SK-N-MC (cell line): Measurements from ENCODE around the gene KIF18A.
"Not testable (repeated sequence)": the region's sequence is repeated elsewhere in the genome, so short reads cannot be mapped to it uniquely, and the experiment has no call there.

ENCODE experiments used
- DNase-seq: peaks from one replicate; pipeline ENCODE4 v3.0.0-alpha.2; 2011; ENCODE audit warnings: low read depth, low spot score
- H3K27ac ChIP-seq: fragments of 200-600 bp; sonication (generic); 2 replicates; pipeline ENCODE4 v1.5.1; 2016; ENCODE audit warnings: mixed run types
- H3K36me3 ChIP-seq: fragments of 200-600 bp; sonication (generic); 2 replicates; pipeline ENCODE4 v1.6.1; 2017; ENCODE audit warnings: antibody characterized with exemption, low read length, mixed read lengths; ENCODE audit not compliant: insufficient read depth
- H3K4me3 ChIP-seq: fragments of 200-600 bp; sonication (generic); 2 replicates; pipeline ENCODE4 v1.5.1; 2016
- H3K9ac ChIP-seq: fragments of 200-600 bp; sonication (generic); 2 replicates; pipeline ENCODE4 v1.8.0; 2017; ENCODE audit warnings: mixed run types, mixed read lengths; ENCODE audit not compliant: insufficient read length
- H3K9me3 ChIP-seq: fragments of 200-600 bp; sonication (generic); 2 replicates; pipeline ENCODE4 v1.6.1; 2017; ENCODE audit warnings: low read depth, mild to moderate bottlenecking, antibody characterized with exemption, low read length, moderate library complexity, mixed read lengths
- EZH2 ChIP-seq: fragments of 200-600 bp; sonication (generic); IDR thresholded peaks from one replicate; pipeline ENCODE4 v1.6.1; 2017; ENCODE audit warnings: antibody characterized with exemption
- FOXP2 ChIP-seq: optimal IDR thresholded peaks from 2 replicates; pipeline ENCODE3; 2011; ENCODE audit warnings: mild to moderate bottlenecking, moderate library complexity; ENCODE audit not compliant: insufficient read depth; ENCODE audit errors: extremely low read length, control extremely low read depth
- POLR2AphosphoS5 ChIP-seq: IDR thresholded peaks from 2 replicates; pipeline ENCODE4 v1.6.1; 2012; ENCODE audit warnings: mild to moderate bottlenecking, low read depth, low read length, borderline replicate concordance

Gene KIF18A

DNA sequence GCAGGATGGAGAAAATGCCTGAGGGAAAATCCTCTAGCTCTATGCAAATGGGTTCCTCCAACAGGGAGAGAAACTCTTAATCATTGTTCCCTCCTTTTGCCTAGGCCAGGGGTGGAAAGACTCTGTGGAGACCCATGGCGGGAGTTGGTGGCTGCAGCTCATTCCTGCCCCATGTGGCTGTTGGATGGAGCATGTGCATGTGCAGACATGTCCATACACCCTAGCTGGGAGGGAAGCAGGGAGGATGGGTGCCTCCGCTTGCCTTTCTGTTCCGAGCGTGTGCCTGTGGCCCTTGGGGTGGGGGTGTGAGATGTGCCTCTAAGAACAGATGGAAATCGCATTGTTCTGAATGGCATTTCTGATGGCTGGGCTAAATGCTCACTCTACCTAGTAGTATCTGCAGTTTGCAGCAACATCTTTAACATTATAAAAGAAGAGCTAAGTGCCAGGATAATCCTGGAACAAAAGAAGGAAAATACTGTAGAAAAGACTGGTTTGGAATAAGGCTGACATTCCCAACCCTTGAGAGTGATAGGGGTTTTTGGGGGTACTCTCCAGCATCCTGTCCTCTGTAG lies 32.0 kb upstream of the KIF18A start:
- no peak overlapping the region for H3K4me3 ChIP-seq
- H3K9ac ChIP-seq = no peak overlapping the region
- no peak for TF ChIP-seq EZH2
- TF ChIP-seq POLR2AphosphoS5 = no peak
- TF ChIP-seq FOXP2 = no peak
- no peak for DNase-seq
- no peak overlapping the region for H3K27ac ChIP-seq
- peaks cover 2% of the 10 kb centered on the region; the same call in 1 of the 2 replicates for H3K9me3 ChIP-seq
- H3K36me3 ChIP-seq = peaks cover 26% of the 10 kb centered on the region

DNA sequence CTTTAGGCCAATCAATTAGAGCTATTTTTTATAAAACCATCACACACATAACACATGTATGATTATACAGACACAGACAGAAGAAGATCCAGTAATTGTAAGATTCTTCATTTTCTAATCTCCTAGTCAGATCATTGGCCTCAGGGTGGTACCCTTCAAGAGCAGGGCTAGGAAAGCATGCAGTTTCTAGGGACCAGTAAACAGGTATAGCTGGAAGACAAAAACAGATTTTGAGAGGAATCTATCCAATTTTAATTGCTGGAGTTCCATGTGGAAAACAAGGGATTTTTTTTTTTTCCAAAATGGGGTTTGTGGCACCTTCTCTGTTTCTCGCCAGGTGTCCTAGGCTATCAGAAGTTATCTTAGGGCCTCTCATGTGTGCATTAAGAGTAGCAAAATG lies 29.9 kb upstream of the KIF18A start:
- H3K27ac ChIP-seq = no peak overlapping the region
- no peak for TF ChIP-seq POLR2AphosphoS5
- TF ChIP-seq FOXP2 = no peak
- TF ChIP-seq EZH2 = no peak
- H3K36me3 ChIP-seq = peaks cover 37% of the 10 kb centered on the region
- DNase-seq = no peak
- no peak overlapping the region for H3K4me3 ChIP-seq
- no peak overlapping the region for H3K9ac ChIP-seq
- peaks cover 2% of the 10 kb centered on the region; the same call in 1 of the 2 replicates for H3K9me3 ChIP-seq

DNA sequence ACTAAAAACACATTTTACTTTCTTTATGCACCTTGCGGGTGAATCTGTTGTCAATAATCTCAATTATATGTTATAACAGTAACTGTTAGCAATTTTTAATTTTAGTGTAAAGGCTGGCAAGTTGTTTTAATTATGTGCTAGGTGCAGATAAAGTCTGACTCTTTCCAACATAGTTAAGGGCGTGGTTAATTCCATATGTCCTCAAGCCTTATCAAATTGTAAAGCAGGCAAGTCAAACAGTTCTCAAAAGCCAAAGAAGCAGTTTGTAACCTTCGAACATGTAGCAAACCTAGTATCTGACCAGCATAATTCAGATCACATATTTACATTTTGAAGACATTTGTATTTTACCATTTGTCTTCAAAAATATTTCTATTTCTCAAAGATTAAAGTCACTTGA lies 29.4 kb upstream of the KIF18A start:
- Histone ChIP-seq H3K4me3 (no peak overlapping the region), H3K27ac (no peak overlapping the region), H3K9me3 (peaks cover 2% of the 10 kb centered on the region; the same call in 1 of the 2 replicates), H3K36me3 (peaks cover 37% of the 10 kb centered on the region), H3K9ac (no peak overlapping the region)
- DNase-seq = no peak
- TF ChIP-seq POLR2AphosphoS5 (no peak), EZH2 (no peak), FOXP2 (no peak)

DNA sequence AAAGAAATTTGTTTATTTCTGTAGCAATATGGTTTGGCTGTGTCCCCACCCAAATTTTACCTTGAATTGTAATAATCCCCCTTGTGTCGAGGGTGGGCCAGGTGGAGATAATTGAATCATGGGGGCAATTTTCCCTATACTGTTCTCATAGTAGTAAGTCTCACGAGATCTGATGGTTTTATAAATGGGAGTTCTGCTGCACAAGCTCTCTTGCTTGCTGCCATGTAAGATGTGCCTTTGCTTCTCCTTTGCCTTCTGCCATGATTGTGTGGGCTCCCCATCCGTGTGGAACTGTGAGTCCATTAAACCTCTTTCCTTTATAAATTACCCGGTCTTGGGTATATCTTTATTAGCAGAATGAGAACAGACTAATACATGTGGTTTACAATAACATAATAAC lies 28.2 kb upstream of the KIF18A start:
- not testable (repeated sequence) for H3K4me3 ChIP-seq, H3K27ac ChIP-seq, H3K9me3 ChIP-seq, DNase-seq, H3K9ac ChIP-seq
- H3K36me3 ChIP-seq = peaks cover 37% of the 10 kb centered on the region

DNA sequence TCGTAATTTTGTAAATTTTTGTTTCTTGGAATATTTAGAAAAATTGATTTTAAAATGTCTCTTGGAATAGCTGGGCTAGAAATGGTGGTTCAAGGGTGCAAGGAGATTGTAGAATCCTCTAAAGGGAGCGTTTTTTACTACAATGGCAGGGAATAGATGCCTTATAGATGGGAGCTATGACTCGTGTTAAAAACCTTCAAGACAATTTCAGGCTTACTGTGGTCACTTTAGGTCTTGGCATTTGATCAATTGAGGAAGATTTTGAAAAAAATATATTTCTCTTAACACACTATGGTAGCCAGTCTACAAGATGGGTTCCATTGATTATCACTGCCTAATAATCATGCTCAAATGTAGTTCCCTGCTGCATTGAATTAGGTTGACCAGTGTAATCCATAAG lies 25.2 kb upstream of the KIF18A start:
- no peak overlapping the region for H3K27ac ChIP-seq
- no peak overlapping the region for H3K4me3 ChIP-seq
- no peak for TF ChIP-seq EZH2
- TF ChIP-seq POLR2AphosphoS5 = no peak
- no peak for TF ChIP-seq FOXP2
- peaks cover 30% of the 10 kb centered on the region for H3K36me3 ChIP-seq
- H3K9me3 ChIP-seq = no peaks in the 10 kb centered on the region; the same call in 1 of the 2 replicates
- no peak overlapping the region for H3K9ac ChIP-seq
- DNase-seq = no peak

DNA sequence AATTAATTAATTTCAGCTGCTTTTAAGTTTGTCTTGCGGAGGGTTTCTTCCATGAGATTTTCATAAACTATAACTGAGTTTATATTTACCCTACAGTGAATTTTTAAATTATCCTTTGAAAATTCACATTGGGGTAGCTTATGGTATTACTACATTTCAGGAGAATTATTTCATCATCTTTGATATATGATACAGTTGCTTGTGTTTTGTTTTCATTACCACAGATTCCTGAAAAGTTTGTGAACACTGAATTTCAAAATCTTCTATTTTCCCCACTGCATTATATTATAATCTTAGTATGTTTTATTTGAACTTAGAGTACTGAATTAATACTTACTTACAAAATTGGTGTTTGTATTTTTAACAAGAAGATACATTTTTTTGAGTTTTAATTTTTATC lies 24.6 kb upstream of the KIF18A start:
- no peak overlapping the region for H3K9ac ChIP-seq
- peaks cover 27% of the 10 kb centered on the region for H3K36me3 ChIP-seq
- no peak overlapping the region for H3K27ac ChIP-seq
- H3K4me3 ChIP-seq = no peak overlapping the region
- no peak for DNase-seq
- H3K9me3 ChIP-seq = no peaks in the 10 kb centered on the region; the same call in 1 of the 2 replicates
- TF ChIP-seq EZH2 (no peak), POLR2AphosphoS5 (no peak), FOXP2 (no peak)

DNA sequence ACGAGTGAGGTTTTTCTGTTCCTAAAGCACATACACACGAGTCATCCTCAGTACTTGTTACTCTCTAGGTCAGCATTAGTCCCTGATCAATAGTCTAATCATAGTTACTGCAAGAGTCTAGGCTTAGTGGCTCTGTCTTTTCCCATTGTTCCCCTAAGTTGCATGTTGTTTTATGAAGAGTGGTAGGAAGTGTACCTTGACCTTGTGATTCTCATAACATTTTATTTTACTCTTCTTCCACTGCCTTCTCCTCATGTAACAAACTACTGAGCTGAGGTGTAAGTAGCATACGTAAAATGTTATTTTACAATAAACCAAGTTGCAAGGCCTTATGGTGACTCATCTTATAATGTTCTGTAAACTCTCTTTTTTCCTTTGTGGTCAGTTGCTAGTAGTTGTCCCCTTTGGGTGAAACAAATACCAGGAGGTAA lies 15.2 kb upstream of the KIF18A start:
- Histone ChIP-seq H3K9ac (no peak overlapping the region), H3K27ac (no peak overlapping the region), H3K9me3 (no peaks in the 10 kb centered on the region), H3K4me3 (no peak overlapping the region), H3K36me3 (peaks cover 12% of the 10 kb centered on the region; the same call in 1 of the 2 replicates)
- DNase-seq = no peak
- TF ChIP-seq EZH2 = no peak
- TF ChIP-seq FOXP2 = no peak
- no peak for TF ChIP-seq POLR2AphosphoS5

DNA sequence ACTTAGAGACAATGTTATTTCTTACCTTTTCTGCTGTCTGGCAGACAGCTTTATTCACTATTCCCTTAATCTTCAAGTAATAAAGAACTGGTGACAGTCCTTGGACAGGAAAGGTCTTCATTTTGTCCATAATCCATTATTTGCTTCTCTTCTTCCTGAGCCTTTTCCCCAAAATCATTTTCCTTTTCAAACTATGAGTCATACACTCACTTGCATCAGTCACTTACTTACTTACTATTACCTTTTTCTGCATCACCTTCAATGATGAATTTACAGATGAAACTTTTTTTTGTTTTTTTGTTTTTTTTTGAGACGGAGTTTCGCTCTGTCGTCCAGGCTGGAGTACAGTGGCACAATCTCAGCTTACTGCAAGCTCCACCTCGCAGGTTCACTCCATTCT lies 9.8 kb upstream of the KIF18A start:
- no peaks in the 10 kb centered on the region for H3K9me3 ChIP-seq
- H3K27ac ChIP-seq = no peak overlapping the region
- TF ChIP-seq POLR2AphosphoS5 (no peak), EZH2 (no peak), FOXP2 (no peak)
- no peak for DNase-seq
- H3K36me3 ChIP-seq = peaks cover 13% of the 10 kb centered on the region
- H3K9ac ChIP-seq = no peak overlapping the region
- H3K4me3 ChIP-seq = no peak overlapping the region

DNA sequence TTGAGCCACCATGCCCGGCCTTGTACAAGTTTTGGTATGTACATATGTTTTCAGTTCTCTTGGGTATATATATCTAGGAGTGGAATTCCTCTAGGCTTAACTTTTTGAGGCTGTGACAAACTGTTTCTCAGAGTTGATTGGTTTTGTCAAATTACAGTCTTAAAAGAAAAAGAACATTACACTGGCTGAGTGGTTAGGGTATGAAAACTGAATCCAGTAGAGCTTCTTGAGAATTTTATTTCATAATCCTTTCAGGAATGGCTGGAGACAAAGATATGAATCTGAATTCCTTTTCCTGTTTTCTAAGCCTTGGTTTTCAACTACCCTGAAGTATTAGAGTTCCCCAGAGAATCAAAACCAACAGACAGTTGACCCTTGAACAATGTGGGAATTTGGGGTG lies 6.8 kb upstream of the KIF18A start:
- Histone ChIP-seq H3K9ac (no peak overlapping the region), H3K4me3 (no peak overlapping the region), H3K27ac (no peak overlapping the region), H3K9me3 (no peaks in the 10 kb centered on the region), H3K36me3 (peaks cover 13% of the 10 kb centered on the region)
- TF ChIP-seq EZH2 (no peak), FOXP2 (no peak), POLR2AphosphoS5 (no peak)
- DNase-seq = no peak

DNA sequence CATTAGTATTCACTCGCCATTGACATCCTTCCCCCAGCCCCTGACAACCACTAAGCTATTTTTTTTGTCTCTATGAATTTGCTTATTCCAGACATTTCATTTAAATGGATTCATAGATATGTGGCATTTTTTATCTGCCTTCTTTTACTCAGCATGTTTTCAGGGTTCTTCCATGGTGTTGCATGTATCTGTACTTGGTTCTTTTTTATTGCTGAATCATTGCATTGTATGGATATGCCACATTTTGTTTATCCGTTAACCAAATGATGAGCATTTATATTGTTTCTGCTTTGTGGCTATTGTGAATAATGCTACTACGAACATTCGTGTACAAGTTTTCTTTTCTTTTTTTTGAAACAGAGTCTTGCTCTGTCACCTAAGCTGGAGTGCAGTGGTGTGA lies 6.2 kb upstream of the KIF18A start:
- no peak overlapping the region for H3K27ac ChIP-seq
- H3K9me3 ChIP-seq = no peaks in the 10 kb centered on the region
- H3K36me3 ChIP-seq = peaks cover 13% of the 10 kb centered on the region
- no peak overlapping the region for H3K4me3 ChIP-seq
- no peak overlapping the region for H3K9ac ChIP-seq
- no peak for DNase-seq
- TF ChIP-seq FOXP2 (no peak), EZH2 (no peak), POLR2AphosphoS5 (no peak)
